GOT3 (cell line): Measurements from ENCODE around the gene MACF1.

Source experiments
- DNase-seq: peaks from one replicate; lab custom pipeline; 2025; ENCODE audit warnings: mixed read lengths; lab: John Stamatoyannopoulos, UW

MACF1 gene

DNA sequence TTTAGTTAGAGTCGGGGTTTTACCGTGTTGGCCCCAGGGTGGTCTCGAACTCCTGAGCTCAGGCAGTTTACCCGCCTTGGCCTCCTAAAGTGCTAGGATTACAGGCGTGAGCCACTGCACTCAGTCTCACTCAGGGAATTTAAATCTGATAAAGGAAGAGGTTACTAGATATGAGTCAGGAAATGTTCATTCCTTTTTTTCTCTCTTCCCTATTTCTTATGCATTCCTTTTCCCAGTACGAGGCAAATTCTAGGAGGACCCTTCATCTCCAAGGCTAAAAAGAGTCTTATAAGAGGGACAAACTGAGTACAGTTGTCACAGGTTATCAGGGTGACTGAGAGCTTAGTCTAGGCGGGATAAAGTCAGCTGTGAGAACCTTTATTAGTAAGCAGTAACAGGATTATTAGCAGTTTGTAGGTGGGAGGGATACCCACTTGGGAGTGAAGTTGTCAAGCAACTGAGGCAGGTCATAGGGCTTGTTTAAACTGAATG, 9.1 kb downstream of the MACF1 start:
- no peak for DNase-seq

DNA sequence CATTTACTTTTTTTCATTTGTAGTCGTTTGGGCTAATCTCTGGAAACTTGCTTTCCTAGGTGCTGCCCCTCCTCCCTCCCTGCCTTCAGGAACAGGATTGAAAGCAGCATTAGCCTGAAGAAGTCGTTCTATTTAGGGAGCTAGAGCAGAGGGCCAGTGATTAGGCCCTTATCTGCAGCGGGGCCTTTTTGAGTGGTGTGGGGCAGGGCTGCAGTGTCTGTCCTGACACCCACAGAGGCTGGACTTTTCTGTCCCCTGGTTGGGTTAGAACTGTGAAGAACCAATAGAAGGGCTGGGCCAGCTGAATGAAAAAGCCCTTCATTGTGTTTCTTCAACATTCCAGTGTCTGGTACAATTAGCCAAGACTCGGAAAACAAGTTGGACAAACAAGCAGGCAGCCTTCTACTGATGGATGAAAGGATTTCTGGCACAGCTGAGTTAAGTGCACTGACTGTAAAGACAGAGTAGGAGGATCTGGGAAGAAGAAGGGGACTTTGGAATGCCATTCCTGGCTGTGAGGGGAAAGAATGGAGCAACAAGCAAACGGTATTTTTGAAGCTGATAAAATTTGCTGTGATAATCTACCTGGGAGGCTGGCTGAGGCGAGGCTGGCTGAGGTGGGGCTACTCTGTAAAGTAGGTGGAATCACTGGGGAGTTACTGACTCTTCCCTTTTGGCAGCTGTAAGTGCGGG, 9.7 kb downstream of the MACF1 start:
- DNase-seq: no peak

DNA sequence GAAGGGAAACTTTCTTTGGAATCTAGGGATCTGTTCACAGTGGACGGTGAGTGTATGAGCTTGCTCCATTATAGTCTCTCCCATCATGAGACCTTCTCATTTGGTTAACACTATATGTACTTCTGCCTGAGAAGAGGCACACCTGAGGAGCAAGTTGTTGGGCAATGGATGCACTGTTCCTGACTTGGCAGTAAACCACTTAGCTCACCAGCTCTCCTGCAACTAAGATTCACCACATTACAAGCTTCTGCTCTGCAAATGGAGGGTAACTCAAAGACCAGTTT, 10.2 kb downstream of the MACF1 start:
- no peak for DNase-seq

DNA sequence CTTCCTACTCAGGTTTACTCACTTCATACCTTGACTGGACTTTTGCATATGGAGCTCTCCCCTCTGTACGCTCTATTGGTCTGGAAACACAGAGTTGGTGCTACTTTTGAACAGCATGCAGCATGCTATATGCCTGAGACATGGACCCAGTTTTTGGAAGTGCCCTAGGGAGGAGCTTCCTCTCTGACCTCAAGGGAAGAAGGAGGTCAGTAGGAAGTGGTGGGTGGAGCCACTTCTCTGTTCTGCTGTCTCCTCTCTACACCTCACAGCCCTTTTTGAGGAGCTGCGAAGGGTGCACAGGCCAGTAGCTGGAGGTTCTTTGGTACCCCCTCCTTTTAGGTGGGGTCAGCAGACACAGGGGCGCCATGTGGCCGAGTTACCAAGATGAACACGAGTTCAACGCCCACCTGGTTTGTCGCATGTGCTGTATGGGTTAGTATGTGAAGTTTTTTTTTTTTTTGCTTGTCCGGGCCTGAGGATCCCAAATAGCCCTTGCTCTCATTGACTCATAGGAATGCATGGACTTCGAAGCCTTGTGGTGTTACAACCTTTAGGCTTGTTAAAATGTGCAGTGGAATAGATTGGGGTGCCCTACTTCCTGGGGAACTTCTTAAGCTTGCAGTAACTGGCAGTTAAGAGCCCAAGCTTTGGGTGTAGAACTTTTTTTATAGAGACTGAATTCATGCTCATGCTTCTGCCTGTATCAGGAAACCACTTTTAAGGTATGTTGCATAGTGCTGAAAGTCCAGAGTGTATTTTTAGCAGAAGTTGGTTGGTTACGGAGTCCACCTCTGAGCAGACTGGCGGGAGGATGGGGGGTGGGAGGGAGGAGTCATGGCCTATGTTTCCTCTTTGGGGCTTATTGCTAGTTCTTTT, 10.7 kb downstream of the MACF1 start:
- DNase-seq: no peak

DNA sequence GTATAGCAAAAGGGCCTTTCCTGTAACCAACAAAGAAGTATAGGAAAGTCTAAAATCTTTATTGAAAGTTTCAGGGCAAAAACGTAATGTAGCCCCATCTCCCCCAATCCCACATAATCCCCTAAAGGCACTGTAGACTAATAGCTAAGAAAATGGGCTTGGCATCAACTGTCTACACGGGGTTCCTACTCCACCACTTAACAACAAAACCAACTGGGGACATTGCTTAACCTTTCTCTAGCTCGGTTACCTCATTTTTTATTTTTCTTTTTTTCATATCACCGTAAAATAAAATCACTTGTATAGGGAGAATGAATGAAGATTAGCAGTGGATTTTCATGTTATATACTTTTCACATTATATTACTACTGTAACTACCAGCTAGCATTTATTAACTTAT, 12.3 kb downstream of the MACF1 start:
- no peak for DNase-seq

DNA sequence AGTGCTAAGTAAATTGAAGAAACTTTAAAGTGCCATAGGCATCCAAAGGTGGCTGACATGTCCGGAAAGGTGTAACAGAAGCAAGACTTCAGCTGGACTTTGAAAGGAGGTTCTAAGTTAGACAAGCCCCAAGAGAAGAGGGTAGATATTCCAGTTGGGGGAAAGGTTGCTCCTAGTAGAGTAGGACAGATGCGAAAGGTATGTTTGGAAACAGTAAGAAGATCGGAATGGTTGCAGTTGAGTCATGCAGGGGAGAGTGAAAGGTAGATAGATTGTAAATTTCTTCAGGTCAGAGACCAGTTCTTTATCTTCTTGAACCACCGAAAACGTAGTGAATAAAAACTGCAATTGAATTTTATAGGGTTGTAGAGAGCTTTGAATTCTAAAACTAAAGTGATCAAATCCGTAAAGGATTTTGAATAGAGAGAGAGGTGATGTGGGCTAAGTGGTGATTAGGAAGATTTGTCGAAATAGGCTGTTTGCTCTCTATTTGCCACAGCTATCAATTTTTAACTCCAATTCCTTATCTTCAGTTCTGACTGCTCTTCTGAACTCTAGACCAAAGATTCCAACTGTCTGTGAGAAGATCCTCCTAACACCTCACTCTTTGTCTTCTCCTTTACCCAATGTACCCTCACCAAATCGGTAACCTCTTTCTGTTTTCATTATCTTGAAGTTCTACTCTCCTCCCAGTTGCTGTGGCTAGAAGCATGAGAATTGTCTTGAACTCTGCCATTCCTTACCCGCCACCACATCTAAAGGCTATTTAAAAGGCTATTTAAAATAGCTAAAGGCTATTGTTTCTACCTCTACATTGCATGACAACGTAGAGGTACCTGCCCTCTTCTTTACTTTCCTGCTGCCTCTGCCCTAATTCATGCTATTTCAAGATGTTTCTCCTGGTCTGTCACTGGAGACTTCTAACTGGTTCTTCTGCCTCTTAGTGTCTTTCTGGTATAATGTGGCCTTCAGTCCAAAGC, 16.7 kb downstream of the MACF1 start:
- DNase-seq: no peak

DNA sequence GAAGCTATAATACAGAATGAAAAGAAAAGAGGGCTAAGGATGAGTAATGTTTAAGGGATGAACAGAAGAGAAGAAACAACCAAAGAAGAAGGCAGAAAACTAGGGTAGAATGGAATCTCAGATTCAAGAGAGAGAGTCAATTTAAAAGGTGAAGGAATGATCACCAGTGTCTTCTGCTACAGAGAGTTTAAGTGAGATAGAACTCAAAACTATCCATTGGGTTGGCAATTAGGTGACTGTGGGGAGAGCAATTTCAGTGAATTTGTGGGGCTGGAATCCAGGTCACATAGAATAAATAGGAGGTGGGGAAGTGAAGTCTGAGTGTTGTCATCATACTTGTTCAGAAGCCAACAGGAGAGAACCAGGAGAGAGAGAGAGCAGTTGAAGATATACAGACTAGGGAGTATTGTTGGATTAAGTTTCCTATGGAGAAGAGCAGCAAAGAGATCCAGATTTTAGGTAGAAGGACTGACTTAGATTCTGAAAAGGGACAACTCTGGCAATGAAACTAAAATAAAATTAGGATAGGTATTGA, 19.9 kb downstream of the MACF1 start:
- DNase-seq: no peak

DNA sequence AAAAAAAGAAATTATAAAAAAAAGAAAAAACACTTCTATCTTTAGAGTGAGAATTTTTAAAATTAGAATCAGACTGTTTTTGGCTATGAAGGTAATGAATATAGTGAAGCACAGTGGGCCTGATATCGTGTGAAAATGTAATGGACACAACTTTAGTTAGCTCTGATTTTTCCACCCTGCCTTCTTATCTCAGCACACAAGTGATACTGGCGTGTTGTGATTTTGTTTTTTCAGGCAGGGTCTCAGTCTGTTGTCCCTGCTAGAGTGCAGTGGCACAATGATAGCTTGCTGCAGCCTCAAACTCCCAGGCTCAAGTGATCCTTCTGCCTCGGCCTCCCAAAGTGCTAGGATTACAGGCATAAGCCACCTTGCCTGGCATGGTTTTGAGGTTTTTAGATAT, 22.3 kb downstream of the MACF1 start:
- DNase-seq: no peak

DNA sequence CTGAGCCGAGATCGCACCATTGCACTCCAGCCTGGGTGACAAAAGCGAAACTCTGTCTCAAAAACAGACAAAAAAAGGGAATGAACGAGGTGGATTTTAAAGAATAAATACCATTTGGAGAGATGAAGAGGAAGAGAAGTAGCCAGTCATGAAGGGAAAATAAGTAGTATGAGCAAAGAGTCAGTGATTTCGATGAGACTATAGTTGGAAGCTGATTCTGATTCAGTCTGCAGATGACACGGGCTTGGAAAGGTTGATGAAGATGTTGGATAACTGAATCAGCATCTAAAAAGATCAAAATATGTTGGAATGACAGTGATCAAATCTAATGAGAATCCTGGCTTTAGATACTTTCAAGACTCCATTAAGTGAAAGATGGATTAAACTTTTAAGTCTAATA, 23.8 kb downstream of the MACF1 start:
- no peak for DNase-seq

DNA sequence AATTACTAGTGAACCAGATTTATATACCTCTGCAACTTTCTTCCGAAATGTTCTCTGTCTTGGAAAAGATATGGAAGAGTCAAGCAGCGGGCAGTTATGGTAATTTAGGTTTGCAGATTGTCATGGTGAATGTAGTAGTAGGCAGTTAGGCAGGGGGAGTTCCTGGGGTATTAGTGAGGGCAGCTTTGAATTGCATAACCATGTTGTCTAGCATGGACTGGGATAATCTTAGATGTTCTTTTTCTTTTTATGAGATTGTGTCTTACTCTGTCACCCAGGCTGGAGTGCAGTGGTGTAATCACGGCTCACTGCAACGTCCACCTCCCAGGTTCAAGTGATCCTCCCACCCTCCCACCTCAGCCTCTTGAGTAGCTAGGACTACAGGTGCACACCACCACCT, 25.0 kb downstream of the MACF1 start:
- no peak for DNase-seq

DNA sequence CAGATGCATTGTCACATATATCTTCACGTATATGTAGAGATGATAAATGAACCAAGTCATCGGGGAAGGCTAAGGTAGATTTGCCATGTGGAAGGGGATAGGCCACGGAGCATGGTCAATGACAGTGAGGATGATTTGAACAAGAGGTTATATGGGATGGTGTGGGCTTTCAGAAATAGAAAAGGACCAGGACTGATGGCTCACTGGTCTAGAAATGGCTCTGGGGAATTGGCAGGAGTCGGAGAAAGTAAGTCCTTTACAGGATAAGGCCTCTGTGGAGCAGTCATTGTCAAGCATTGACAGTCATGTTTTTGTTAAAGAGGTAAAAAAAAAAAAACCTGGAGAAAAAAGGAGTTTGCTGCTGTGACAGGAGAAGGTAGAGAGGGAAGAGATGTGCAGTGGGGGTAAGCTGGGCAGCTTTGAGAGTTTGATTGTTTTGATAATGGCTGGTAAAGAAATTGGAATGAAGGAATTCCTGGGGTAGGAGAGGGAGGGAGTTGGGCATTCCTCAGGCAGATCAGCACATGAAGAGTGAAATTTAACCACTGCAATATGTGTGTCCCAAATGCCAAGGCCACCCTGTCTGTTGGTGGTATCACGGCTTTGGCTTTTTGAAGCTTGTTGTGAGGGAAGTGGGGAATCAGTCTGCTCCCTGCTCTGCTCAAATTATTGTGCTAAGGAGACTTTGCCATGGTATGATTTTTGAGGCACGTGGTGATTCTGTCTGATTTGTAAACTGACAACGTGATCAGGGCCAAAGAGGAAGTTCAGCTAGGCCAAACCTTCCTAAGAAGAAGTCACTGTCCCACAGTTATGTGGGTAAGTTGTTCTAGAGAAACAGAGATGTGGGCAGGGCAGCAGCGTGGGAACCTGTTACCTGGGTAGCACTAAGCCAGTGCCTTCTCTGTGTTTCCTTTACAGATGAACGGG, 26.0 kb downstream of the MACF1 start:
- no peak for DNase-seq

DNA sequence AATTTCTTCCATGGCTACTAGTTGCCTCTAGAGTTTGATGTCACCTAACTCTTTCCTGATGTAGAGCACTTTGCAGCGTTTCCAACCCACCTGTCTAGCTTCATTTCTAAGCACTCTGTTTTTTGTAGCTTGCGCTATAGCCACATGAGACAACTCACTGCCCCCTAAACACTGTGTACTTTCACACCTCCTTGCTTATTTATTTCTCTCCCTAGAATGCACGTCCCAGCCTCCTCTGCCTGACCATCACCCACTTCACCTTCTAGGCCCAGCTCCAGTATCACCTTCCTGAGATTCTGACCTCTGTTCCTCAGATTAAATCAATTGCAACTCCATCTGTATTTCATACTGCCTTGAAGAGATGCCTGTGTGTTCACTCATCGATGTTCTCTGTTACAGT, 32.5 kb downstream of the MACF1 start:
- DNase-seq: no peak

DNA sequence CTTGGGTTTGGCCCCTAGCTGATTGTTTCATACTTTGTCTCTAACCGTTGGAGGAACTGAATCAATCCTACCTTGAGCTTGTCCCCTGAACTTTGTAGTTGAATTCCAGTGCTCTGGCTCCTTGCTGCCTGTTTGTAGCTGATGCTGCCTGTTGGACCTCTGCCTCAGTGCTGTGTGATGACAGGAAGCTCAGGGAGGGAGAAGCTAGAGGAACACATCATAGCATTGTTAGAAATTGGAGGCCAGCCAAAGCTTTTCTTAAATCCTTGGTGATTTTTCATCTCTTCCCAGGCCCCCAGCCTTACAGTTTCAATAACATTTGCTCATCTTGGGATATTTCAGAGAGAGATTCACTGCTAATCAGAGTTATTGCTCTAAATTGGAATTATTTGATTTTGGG, 34.0 kb downstream of the MACF1 start:
- no peak for DNase-seq

DNA sequence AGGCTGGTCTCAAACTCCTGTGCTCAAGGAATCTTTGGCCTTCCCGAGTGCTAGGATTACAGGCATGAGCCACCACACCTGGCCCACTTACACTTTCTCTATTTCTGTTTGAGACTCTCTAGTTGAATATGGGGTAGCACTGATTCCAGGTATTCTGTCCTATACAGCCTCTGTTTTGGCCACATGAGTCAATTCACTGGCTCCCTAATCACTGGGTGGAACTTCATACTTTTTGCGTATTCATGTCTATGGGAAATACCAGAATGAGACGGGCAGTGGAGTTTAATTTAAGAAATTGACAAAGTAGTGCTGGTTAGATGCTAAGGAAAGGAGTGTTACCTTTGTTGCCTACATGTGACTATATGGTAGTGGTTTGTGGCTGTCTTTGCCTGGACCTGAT, 35.5 kb downstream of the MACF1 start:
- DNase-seq: no peak

DNA sequence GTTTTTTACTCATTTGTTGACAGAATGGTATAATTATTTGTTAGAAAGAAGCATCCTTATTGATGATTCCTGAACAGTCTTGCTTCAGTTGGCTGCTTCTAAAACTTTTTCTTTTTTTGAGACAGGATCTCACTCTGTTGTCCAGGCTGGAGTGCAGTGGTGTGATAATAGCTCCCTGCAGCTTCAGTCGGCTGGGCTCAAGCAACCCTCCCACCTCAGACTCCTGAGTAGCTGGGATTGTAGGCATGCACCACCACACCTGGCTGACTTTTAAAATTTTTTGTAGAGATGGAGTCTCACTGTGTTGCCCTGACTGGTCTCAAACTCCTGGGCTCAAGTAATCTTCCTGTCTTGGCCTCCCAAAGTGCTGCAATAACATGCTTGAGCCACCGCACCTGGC, 38.8 kb downstream of the MACF1 start:
- DNase-seq: no peak

DNA sequence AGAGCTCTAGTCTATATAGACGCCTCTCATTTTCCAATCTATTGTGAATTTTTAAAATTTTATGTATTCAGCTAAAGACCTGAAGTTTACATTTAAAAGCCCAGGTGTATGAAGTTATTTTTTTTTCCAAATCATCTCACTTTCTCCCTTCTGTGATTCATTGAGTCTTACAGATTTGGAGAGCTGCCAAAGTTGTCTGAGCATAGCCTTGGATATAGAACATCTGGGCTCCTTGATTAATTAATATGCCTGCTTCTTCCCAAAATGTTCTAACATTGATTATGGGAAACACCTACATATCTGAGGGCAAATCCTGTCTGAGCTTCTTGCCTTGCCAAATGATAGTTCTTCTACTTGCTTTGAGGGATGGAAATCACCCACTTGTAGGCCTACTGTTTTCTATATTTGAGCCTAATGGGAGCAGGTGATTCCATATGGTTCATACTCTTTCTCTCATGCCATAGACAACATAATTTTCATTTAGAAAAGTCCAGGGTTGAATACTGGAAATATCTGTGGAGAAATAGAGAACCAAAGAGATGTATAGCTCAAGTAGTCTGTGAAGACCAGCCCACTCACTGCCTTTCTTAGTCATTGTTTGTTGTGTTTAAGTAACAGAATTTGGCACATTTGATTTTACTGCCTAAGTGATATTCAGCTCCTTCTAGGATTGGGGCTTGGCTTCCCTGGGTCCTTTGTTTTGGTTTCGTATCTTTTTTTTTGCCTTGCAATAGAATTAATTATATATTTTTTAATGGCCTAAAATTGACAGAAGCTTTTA, 46.2 kb downstream of the MACF1 start:
- no peak for DNase-seq

DNA sequence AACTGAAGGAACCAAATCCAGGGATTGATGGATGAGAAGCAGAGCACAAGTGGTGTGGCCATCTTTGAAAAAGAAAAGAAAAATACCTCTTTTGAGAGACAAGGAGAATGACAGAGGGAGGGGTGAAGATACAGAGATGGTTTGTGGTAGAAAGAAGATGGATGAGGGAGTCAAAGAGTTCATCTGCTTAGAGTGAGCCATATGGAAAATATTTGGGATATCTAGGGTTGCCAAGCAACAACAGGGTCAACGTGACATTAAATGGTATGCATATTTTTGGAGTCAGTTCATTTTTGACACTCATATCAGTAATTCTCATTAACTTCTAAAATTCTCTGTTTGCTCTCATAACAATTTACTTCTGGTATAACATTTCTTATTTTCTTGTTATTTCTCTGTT, 50.7 kb downstream of the MACF1 start:
- no peak for DNase-seq

DNA sequence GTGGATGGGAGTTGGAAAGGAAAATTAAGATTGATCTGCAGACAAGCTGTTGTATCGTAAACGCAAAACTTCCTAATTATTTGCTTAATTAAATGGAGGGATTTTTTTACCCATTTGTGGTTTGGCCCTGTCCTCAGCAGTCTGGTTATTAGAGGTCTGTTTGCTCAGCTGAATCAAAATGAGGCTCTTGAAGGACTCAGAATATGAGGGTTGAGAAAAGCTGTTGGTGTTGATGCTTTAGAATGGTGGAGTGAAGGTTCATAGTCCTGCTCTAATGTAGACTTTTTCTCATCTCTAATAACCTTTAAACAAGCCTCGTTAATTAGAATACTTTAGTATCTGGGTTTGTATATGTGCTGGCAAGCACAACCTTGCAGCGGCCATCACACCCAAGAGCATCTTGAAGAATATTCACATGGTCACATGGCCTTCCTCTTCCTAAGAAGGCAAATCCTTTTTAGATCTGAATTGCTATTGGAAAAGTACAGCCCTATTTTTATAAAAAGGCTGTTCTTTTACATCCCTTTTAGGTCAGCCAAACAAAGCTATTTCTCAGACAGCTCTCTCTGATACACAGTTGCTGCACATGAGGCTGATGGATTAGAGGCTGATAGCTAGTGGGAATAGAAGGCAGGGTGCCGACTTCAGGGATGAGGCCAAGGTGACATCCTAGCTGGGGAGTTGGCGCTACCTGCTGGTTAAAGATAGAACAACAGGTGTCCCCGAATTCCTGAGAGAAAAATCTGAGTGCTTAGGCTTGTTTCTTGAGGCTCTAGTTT, 53.8 kb downstream of the MACF1 start:
- no peak for DNase-seq

DNA sequence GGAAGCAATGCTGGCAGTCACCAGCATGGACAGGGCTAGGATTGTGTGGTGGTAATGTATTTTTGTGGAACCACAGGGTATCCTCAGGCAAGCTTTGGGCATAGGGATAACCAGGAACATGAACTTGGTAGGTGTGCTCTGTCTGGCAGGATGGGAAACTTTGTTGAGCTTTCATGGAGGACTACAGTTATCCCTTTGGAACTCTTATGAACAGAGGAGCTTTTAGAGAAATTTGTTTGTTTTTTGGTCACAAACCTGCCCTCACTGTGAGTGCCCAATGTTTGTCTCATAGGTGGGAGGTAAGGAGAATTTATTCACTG, 54.4 kb downstream of the MACF1 start:
- no peak for DNase-seq
